ENCODE results near the gene PCSK6.
"Not testable (repeated sequence)": the region's sequence is repeated elsewhere in the genome, so short reads cannot be mapped to it uniquely, and the experiment has no call there.

The PCSK6 gene

DNA sequence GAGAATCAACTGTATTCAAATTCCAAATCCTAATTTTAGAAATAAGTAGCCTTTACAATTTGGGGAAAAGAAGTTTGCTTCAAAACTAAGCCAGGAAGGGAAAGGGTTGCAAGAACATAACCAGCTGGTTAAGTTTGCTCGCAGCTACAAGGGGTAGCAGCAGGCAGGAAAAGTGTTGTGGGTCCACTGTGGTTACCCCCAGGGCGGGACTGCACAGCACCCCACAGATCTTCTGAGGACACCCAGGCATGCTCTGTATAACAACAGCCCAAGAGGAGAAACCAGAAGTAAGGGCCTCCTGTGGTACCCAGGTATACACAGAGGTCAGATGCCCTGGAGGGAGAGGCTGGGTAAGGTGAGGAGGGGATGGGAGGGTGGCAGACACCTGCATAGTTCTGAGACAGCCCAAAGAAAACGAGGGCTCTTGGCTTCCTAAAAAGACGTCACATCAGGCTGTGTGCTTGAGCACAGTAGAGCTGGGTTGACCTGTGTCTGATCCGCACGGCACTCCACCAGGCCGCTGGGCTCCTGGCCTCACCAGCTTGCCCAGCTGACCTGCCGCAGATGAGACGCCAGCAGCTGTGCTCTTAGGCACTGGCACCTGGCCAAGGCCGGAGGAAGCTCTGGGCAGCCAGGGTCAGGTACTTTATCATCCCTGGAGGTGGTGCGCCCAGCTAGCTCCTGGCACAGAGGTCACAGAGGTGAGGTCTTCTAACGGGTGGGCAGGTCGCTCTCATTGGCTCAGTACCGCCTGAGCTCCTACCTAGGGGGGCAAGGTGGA lies 112.7 kb downstream of the PCSK6 start:
- Histone ChIP-seq H3F3A (ENCODE audit: low read depth) (no peaks in the 10 kb centered on the region), H3K9me2 (replicated peaks; ENCODE audit: low read depth, low read length) (no peaks in the 10 kb centered on the region), H3K79me2 (ENCODE audit: insufficient read depth, low read length) (no peaks in the 10 kb centered on the region), H3K36me3 (ENCODE audit: insufficient read depth, low read length) (no peaks in the 10 kb centered on the region), H3K4me1 (ENCODE audit: insufficient read depth, low read length, poor library complexity, severe bottlenecking) (no peaks in the 10 kb centered on the region), H3K4me3 (ENCODE audit: low read length, poor library complexity, severe bottlenecking) (no peak overlapping the region), H3K9ac (ENCODE audit: low read depth, low read length, poor library complexity, severe bottlenecking) (no peak overlapping the region), H3K4me2 (ENCODE audit: low read depth, low read length, poor library complexity, severe bottlenecking) (no peak overlapping the region), H3K27me3 (ENCODE audit: insufficient read depth, low read length, poor library complexity, severe bottlenecking) (no peaks in the 10 kb centered on the region), H2AFZ (ENCODE audit: low read length) (no peak overlapping the region), H3K9me3 (ENCODE audit: insufficient read depth, low read depth, low read length) (no peaks in the 10 kb centered on the region; the same call in 1 of the 2 replicates), H4K20me1 (ENCODE audit: insufficient read depth, low read length, poor library complexity, severe bottlenecking) (no peaks in the 10 kb centered on the region)
- TF ChIP-seq, protein P1, sequence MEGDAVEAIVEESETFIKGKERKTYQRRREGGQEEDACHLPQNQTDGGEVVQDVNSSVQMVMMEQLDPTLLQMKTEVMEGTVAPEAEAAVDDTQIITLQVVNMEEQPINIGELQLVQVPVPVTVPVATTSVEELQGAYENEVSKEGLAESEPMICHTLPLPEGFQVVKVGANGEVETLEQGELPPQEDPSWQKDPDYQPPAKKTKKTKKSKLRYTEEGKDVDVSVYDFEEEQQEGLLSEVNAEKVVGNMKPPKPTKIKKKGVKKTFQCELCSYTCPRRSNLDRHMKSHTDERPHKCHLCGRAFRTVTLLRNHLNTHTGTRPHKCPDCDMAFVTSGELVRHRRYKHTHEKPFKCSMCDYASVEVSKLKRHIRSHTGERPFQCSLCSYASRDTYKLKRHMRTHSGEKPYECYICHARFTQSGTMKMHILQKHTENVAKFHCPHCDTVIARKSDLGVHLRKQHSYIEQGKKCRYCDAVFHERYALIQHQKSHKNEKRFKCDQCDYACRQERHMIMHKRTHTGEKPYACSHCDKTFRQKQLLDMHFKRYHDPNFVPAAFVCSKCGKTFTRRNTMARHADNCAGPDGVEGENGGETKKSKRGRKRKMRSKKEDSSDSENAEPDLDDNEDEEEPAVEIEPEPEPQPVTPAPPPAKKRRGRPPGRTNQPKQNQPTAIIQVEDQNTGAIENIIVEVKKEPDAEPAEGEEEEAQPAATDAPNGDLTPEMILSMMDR (conservative IDR thresholded peaks at IDR 0.05; ENCODE audit: low read length): no peak
- no peak for TF ChIP-seq EZH2phosphoT487 (IDR thresholded peaks at IDR 0.05; ENCODE audit: borderline replicate concordance)

DNA sequence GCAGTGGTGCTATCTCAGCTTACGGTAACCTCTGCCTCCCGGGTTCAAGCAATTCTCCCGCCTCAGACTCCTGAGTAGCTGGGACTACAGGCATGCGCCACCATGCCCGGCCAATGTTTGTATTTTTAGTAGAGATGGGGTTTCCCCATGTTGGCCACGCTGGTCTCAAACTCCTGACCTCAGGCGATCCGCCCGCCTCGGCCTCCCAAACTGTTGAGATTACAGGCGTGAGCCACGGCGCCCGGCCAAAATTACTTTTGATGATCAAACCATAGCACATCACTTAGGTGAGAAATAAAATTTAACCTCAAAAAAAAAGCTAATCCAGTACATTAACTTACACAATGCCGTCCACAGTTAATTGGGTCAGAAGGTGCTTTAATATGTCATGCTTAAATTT lies 114.5 kb downstream of the PCSK6 start:
- H3K4me2 ChIP-seq (ENCODE audit: low read depth, low read length, poor library complexity, severe bottlenecking); H3K9me3 ChIP-seq (ENCODE audit: insufficient read depth, low read depth, low read length); H4K20me1 ChIP-seq (ENCODE audit: insufficient read depth, low read length, poor library complexity, severe bottlenecking); H3K27me3 ChIP-seq (ENCODE audit: insufficient read depth, low read length, poor library complexity, severe bottlenecking); H3K4me3 ChIP-seq (ENCODE audit: low read length, poor library complexity, severe bottlenecking); H3K9ac ChIP-seq (ENCODE audit: low read depth, low read length, poor library complexity, severe bottlenecking); H3K79me2 ChIP-seq (ENCODE audit: insufficient read depth, low read length); H3K9me2 ChIP-seq (replicated peaks; ENCODE audit: low read depth, low read length); H3K36me3 ChIP-seq (ENCODE audit: insufficient read depth, low read length); H3F3A ChIP-seq (ENCODE audit: low read depth); H3K4me1 ChIP-seq (ENCODE audit: insufficient read depth, low read length, poor library complexity, severe bottlenecking); H2AFZ ChIP-seq (ENCODE audit: low read length): not testable (repeated sequence)

DNA sequence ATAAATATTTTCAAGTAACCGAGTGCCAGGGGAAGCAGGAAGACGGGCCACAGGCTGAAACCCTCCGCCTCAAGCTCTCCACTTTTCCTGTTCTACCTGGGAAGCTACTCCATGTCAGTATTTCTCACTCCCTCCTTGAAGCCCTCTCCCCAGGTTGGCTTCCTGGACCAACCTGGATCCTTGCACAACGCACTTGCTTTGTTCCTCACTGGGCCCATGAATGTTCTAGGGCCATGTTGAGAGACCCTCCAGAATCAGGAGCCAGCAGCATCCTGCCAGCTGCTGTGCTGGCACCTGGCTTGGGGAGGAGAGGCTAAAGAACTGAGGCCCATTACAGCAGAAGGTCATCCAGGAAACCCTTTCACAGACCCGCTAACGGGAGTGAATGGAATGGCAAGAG lies 115.2 kb downstream of the PCSK6 start:
- Histone ChIP-seq H3K4me1 (ENCODE audit: insufficient read depth, low read length, poor library complexity, severe bottlenecking) (no peaks in the 10 kb centered on the region), H3K9ac (ENCODE audit: low read depth, low read length, poor library complexity, severe bottlenecking) (no peak overlapping the region), H3K36me3 (ENCODE audit: insufficient read depth, low read length) (no peaks in the 10 kb centered on the region), H3K9me2 (replicated peaks; ENCODE audit: low read depth, low read length) (no peaks in the 10 kb centered on the region), H3K9me3 (ENCODE audit: insufficient read depth, low read depth, low read length) (no peaks in the 10 kb centered on the region; the same call in 1 of the 2 replicates), H4K20me1 (ENCODE audit: insufficient read depth, low read length, poor library complexity, severe bottlenecking) (no peaks in the 10 kb centered on the region), H3K4me2 (ENCODE audit: low read depth, low read length, poor library complexity, severe bottlenecking) (no peak overlapping the region), H3K27me3 (ENCODE audit: insufficient read depth, low read length, poor library complexity, severe bottlenecking) (no peaks in the 10 kb centered on the region), H3K79me2 (ENCODE audit: insufficient read depth, low read length) (no peaks in the 10 kb centered on the region), H3F3A (ENCODE audit: low read depth) (no peaks in the 10 kb centered on the region), H2AFZ (ENCODE audit: low read length) (no peak overlapping the region), H3K4me3 (ENCODE audit: low read length, poor library complexity, severe bottlenecking) (no peak overlapping the region)
- no peak for TF ChIP-seq EZH2phosphoT487 (IDR thresholded peaks at IDR 0.05; ENCODE audit: borderline replicate concordance)
- TF ChIP-seq, protein P1 (conservative IDR thresholded peaks at IDR 0.05; ENCODE audit: low read length): no peak

DNA sequence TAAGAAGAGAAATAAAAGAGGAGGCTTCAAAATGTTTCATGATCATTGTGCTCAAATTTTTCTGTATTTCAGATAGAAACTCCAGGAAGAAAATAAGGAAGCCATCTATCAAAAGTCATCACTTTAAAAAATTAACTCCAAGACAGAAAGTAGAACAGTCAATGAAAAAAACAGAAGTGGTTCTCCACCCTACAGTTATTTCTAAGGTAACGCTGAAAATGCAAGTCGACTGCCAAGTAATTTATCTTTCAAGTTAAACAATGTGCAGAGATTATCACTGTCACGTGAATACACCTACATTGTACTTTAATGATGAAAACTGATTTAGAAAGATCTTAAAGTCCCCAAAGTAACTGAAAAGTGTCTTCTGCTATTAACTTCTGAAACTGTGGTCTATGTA lies 115.9 kb downstream of the PCSK6 start:
- no peaks in the 10 kb centered on the region for H3K79me2 ChIP-seq (ENCODE audit: insufficient read depth, low read length)
- no peaks in the 10 kb centered on the region for H3K4me1 ChIP-seq (ENCODE audit: insufficient read depth, low read length, poor library complexity, severe bottlenecking)
- no peak overlapping the region for H3K4me3 ChIP-seq (ENCODE audit: low read length, poor library complexity, severe bottlenecking)
- H4K20me1 ChIP-seq (ENCODE audit: insufficient read depth, low read length, poor library complexity, severe bottlenecking): no peaks in the 10 kb centered on the region
- no peaks in the 10 kb centered on the region for H3K27me3 ChIP-seq (ENCODE audit: insufficient read depth, low read length, poor library complexity, severe bottlenecking)
- H3F3A ChIP-seq (ENCODE audit: low read depth): no peaks in the 10 kb centered on the region
- TF ChIP-seq, protein P1 (conservative IDR thresholded peaks at IDR 0.05; ENCODE audit: low read length): no peak
- no peak for TF ChIP-seq EZH2phosphoT487 (IDR thresholded peaks at IDR 0.05; ENCODE audit: borderline replicate concordance)
- H2AFZ ChIP-seq (ENCODE audit: low read length): no peak overlapping the region
- H3K36me3 ChIP-seq (ENCODE audit: insufficient read depth, low read length): no peaks in the 10 kb centered on the region
- H3K9me2 ChIP-seq (replicated peaks; ENCODE audit: low read depth, low read length): no peaks in the 10 kb centered on the region
- no peak overlapping the region for H3K4me2 ChIP-seq (ENCODE audit: low read depth, low read length, poor library complexity, severe bottlenecking)
- H3K9ac ChIP-seq (ENCODE audit: low read depth, low read length, poor library complexity, severe bottlenecking): no peak overlapping the region
- H3K9me3 ChIP-seq (ENCODE audit: insufficient read depth, low read depth, low read length): no peaks in the 10 kb centered on the region
